Mammary epithelial cell (primary cell): Measurements from ENCODE around the gene RDH13.
"Not testable (repeated sequence)": the region's sequence is repeated elsewhere in the genome, so short reads cannot be mapped to it uniquely, and the experiment has no call there.

Experiments used
- CTCF ChIP-seq, 2 donors: IDR thresholded peaks in 1 of 2; conservative IDR thresholded peaks in 1 of 2; 2 replicates each; pipeline ENCODE4 v1.5.1; 2011 to 2012; ENCODE audit warnings: inconsistent platforms in 2 of 2, low read length in 2 of 2, mild to moderate bottlenecking in 2 of 2, control low read depth in 1 of 2, low read depth in 1 of 2; ENCODE audit not compliant: insufficient read depth in 1 of 2; ENCODE audit errors: extremely low read depth in 1 of 2
- EZH2 ChIP-seq: IDR thresholded peaks from 2 replicates; pipeline ENCODE4 v1.6.1; 2012; ENCODE audit warnings: low read length, inconsistent platforms, borderline replicate concordance

GRCh38 chr19:55020351-55020750 is 42.6 kb downstream of the RDH13 start:
- TF ChIP-seq EZH2; CTCF (conservative IDR thresholded peaks at IDR 0.05 in 1 of 2, IDR thresholded peaks at IDR 0.05 in 1 of 2; ENCODE audit: extremely low read depth in 1 of 2, insufficient read depth in 1 of 2, low read depth in 1 of 2, low read length in 2 of 2): not testable (repeated sequence)
